ENCODE measurements around the gene MTUS2.
"Not testable (repeated sequence)": the region's sequence is repeated elsewhere in the genome, so short reads cannot be mapped to it uniquely, and the experiment has no call there.

The MTUS2 gene

DNA sequence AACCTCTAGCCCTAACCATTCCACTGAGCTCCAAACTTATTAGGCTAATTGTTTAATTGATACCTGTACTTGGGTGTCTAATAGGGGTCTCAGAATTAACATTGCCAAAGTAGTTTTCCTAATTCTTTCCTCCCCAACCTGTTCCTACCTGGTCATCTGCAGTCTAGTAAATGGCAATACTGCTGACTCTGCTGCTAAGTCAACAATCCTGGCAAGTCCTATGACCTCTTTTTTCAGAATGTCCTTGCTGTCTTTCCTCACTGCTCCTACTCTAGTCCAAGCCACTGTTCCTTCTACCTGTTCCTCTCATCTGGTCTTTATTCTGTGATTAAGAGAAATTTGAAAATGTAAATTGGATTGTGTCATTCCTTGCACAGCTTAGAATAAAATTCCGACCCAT, 143.9 kb downstream of the MTUS2 start:
- DNase-seq, result no peak

DNA sequence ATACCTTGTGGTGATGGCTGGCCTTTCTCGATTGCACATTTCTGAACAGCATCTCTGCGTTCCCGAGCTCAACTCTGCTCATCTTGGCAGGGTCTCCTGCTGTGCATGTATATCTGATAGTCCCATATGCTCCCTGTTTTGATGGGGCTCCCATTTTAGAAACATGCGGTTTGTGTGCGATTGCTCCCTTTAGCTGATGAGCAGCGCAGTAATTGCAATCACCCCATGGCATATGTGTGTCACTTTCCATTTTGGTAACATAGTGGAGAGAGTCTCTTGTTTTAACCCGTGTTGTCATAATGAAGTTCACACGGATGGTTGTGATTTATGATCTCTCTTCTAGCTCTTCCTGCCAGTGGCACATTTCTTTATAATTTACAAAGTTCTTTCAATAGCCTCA, 144.7 kb downstream of the MTUS2 start:
- DNase-seq, result no peak

DNA sequence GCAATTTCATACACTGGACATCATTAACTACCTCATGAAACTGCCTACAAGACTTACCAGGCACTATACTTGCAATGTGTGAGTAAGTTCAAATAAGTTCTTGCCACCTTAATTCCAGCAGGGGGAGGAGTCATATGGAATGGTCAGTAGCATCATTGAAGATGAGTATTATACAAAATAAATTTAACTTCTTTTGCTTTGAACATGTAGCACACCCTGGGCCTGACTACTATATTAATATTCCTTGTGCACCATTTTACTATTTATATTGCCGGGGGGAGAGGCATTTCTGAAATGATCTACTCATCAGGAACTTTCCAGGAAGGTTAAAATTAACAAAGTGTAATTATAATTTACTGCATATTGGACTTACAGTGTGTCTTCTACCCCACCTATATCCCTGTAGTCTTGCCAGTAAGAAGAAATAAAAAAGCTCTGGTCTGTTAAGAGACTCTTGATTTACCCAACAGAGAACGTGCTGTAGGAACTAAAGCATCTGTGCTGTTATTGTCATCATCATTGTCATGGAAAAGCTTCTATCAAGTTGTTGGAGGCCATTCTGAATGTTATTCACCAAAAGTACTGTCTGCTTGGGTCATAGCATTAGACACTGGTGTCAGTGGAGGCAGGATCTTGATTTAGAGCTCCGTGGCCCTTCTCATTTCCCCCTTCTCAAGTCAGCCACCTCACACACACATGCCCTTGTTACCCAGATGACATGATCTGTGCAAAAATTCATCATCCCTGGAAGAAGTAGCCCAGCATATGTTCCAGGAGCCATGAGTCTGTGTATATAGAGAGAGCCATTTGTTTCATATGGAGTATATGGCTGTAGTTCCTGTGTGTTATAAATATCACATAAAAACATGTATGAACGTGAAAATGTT, 147.1 kb downstream of the MTUS2 start:
- no peak for DNase-seq

DNA sequence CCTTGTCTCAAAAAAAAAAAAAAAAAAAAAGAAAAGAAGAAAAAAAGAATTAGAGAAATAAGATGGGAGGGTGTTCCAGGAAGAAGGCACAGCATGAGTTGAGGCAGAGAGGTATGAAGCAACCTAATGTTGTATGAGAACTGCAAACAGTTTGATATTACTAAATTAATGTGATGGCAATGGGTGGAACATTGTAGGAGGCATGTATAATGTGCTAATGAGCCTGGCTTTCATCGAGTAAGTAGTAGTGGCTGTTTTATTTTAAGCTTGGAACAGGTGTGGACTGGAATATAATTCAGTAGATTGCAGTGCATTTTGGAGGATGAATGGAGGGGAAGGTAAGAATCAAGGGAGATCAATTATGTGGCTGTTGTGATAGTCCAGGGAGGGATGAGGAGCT, 156.1 kb downstream of the MTUS2 start:
- no peak for DNase-seq

DNA sequence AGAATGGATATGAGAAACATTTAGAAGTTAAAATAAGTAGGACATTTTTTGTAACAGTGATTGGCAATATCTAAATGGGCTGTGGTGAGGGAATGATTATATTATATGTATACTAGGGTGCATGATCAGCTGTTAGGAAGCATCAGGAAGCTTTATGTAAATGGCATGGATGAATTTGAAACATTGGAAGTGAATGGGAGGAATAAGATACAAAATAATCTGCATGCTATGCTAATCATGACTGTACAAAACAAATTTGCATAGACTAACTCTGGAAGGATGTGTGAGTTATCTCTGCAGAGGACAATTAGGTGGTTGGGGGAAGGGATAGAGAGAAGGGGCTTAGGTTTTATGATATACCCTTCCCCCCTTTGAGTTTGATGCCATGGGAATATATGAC, 156.5 kb downstream of the MTUS2 start:
- no peak for DNase-seq

DNA sequence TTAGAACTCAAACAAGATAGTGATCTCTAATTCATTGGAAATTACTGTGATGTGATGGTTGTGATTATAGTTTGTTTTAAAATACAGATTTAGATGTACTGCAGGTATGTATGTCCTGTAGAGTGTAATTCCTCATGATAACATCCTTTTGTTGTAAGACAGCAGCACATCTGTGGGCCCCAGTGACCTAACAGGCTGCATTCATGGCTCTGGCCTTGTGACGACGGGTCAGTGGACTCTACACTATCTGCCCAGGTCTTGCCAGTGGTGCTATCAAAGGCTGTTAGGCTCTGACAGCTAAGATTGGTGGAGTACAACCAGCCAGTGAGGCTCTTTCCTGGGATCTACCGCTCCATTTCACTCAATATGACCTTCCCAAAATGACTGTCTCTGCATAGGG, 158.4 kb downstream of the MTUS2 start:
- DNase-seq, result no peak

DNA sequence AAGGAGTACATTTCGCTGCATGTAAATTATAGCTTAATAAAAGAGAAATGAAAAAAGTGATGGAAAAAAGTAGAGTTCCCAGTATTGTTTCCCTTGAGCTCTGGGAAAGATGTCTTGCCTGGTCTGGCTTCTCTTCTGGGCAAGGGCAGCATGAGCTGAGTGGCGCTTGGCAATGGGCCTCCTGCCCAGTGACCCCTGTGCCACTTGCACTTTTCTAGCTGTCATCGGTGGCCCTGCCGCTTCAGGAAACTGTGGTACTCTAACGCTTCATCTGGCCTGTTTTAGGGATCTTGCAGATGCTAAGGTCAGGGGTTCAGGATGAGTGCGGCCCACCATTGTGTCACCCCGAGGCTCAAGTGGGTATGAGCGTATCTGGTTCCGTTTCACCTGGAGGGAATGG, 161.4 kb downstream of the MTUS2 start:
- DNase-seq, result no peak

DNA sequence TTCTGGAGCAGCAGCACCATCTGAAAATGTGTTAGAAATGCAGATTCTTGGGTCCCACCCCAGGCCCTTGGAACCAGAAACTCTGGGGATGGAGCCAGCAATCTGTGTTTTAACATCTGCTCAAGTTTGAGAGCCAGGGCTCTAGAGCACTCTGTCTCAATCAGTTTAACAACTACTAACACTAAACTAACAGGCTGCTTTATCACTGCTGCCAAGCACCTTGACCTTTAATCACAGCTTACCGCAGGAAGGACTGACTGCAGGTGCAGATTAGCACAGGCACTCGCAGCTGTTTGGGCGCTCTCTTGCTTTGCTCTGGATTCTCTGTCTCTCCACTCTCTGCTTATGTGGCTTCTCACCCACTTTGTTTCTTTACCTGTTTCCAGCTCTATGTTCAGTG, 163.5 kb downstream of the MTUS2 start:
- no peak for DNase-seq

DNA sequence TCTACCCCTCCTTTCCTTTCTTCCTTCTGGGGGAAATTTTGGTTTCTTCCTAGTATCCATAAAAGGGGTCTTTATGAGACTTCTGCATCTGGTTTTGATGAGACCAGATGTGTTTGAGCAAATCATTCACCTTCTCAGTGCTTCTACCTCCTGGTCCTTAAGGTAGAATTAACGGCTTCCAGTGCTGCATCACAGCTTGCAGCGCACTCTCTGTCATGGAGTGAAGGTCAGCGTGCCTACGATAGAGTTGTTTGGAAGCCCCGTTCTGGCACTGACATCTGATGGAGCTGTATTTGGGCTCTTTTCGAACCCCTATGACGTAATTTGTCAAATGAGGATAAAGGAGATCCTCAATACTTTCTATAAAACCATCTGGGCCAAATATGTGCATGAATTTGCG, 164.2 kb downstream of the MTUS2 start:
- no peak for DNase-seq

DNA sequence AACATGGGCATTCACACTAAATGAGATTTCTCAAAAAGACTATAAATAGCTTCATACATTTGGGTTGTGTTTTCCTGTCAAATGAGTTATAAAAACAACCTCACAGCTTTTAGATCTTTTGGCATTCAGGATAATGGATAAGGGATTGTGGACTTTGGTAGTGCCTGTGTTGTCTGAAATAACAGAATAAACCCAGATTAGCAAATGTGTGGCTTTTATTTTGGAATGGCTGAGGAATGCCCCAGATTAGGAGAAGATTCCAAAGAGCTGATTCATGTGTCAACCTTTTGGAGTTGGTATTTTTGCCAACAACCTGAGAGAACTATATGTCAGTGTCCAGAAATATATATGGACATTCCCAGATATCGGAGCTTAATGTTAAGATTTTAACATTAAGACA, 164.7 kb downstream of the MTUS2 start:
- no peak for DNase-seq

DNA sequence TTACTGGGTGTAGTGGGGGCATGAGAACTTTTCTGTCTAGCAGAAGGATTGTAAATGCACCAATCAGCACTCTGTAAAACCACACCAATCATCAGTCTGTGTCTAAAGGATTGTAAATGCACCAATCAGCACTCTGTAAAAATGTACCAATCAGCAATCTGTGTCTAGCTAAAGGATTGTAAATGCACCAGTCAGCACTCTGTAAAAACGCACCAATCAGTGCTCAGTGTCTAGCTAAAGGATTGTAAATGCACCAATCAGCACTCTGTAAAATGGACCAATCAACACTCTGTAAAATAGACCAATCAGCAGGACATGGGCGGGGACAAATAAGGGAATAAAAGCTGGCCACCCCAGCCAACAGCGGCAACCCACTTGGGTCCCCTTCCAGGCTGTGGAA, 170.2 kb downstream of the MTUS2 start:
- not testable (repeated sequence) for DNase-seq

DNA sequence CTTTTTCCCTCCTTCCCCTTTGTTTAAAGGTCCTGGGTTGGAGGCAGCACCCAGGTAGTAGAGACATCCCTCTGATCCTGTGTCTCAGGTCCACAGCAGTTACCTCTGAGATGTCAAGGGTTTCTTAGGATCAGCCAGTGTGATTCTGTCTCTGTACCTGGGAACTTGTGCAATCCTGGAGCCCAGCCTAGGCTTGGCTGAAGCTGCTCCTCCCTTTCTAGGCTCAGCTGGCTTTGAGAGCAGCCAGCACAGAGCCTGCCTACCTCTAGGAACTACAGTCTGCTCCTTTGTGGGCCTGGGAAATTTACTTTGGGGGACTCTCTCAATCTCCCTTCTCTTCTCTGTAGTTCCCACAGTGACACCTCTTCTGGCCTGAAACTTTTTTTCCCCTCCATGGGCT, 171.6 kb downstream of the MTUS2 start:
- DNase-seq, result no peak

DNA sequence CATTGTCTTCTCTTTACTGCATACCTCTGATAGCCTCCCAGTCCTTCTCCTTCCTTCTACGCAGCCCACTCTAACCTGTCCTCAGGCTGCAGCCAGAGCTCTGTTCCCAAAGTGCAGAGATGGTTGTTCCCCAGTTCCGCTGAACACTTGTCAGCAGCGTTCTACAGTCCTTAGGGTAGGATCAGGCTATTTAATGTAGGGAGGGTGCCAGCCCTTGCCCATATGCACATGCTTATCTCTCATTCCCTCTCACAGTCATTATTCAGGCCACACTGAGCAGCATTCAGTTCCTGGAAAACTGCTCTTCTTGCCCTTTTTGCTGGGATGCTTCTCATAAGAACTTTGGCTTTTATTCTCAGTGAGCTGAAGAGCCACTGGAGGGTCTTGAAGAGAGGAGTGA, 180.7 kb downstream of the MTUS2 start:
- DNase-seq, result no peak

DNA sequence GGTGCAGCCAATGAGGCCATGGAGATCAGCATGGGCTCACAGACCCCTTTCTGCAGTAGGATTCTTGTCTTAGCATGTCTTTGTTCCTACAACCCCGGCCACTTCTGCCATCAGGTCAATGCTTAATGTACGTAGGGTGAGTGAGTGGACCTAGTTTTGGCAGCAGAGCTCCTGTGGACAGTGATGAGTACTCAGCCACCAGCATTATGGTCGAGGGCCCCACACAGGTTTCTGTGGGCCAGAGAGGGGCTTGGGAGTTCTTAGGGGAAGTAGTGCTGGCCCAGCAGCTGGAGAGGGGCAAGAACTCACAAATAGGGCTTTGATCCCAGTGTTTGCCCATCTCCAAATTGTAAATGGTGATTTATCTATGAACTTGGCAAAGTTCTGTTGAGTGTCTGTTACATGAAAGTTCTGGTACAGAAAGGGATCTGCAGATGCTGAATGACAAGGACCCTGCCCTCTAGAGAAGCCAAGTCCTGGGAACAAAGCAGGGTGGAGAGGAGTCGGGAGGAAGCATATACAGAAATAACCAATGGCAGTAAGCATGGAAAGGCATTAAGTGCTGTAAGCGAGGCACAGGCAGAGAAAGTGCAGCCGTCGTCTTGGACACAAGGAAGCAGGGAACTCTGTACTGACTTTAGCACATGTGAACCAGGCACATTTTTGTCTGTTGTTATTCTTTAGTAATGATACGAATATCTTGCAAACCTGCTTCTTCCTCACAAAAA, 185.1 kb downstream of the MTUS2 start:
- no peak for DNase-seq

DNA sequence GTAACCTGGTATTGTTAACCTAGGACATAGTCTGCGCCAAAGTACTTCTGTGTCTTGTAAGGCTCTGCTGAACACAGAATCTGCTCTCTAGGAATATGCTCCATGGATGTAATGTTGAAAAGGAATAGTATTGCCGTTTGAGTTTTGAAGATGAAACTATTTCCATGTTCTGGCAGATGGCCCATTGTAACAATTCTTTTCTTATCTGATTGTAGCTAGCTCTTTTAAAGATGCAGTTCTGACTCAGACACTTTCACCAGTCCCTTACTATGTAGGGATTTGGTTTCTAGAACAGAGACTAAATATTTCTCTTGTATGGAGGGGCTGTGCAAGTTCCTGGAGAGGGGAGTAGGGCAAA, 185.6 kb downstream of the MTUS2 start:
- no peak for DNase-seq

DNA sequence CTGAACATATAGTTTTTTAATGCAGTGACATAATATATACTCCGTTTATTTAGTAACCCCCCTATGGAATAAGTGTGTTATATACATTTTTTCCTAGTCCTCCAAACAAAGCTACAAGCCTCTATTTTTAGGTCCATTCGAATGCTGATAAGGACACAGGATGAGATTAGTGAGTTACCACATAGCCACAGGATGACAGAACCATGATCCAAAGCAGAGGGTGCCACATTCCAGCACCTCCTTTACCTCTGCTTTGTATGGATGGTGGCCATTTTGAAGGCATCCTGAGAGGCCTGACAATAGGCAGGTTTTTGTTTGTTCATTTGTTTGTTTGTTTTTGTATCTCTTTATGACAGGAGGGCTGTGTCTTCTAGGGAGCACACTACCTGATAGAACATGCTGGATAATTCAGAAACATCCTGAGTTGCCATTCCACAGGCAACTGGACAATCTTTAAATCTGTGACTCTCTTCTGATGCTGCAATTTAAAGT, 186.3 kb downstream of the MTUS2 start:
- DNase-seq, result no peak

DNA sequence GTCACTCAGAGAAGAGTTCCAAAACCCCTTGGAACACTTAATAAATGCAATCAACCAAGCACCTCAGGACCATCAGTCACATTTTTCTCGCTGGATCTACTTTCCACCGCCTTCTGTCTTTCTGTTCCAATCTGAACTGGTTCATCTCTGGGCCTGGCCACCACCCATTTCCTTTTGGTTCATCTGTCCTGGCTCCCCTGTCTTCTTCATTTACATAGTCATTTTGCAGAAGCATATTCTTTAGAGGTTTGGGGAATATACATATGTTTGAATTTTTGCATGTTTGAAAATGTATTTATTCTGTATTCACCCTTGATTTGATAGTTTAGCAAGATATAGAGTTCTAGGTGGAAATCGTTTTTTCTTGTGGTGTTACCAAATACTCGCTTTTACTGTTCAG, 188.2 kb downstream of the MTUS2 start:
- DNase-seq, result no peak

DNA sequence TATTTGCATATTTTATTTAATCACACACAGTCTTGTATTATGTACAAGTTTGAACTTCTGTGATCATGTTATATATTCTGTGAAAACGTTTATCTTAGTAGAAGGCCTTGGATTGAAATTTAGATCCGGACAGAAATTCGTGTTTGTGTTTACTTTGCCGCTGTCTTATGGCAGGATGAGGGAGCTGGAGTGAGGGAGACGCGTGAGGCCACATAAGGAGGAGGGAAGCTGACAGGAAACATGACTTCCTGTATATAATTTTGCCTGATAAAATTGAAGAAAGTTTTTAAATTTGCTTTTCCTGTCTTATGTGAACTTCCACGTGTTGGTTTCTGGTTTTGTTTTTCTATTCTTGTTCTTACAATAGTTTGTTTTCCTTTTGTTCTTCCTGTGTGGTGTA, 200.2 kb downstream of the MTUS2 start:
- DNase-seq, result no peak

DNA sequence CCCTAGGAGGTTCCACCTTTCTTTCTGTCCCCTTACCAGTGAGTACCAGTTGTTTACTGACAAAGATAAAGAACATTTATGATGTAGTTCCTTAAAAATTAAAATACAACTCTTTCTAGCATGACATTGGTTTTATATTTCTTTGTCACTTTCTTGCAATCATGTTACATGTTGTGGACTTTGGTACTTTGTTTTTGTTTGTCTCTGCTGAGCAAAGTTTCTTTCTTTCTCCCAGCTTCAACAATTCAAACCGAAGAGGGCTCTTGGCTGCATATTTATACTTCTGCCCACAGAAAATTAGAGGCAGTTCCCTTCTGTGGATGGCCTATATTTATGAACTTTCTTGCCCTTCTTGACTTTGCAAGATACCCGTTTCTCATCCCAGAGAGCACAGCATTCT, 201.2 kb downstream of the MTUS2 start:
- DNase-seq, result no peak

DNA sequence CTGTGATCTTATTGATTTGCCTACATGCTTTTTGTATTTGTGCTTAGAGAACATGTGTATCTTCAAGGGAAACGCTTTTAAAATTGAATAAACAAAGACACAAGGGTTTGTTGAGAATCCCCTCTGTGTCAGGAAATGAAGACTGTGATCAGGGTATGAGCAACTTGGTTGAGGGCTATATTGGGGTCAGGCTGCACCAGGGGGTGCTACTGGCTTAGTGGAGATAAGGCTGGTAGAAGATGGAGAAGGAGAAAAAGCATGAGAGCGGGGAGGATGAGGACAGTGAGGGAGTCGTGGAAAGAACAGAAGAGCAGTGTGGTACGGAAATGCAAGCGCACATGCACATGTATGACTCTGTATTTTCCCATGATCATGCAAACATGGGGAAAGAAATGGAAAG, 201.6 kb downstream of the MTUS2 start:
- DNase-seq, result no peak

DNA sequence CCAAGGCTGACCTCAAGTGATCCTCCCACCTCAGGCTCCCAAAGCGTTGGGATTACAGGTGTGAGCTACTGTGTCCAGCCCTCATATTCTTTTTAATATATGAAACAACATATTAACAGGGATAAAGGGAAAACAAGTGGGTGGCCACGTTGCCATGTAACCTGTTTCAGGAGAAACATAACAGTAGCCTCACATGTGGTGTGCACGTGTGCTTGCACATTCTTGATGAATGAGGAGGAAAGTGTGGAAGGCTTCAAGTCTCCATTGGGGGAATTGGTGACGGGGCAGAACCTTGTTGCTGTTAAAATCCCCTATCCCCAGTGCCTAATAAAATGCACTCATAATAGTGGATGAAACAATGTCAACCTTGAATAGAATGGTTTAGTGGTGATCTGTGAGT, 202.3 kb downstream of the MTUS2 start:
- DNase-seq, result no peak

DNA sequence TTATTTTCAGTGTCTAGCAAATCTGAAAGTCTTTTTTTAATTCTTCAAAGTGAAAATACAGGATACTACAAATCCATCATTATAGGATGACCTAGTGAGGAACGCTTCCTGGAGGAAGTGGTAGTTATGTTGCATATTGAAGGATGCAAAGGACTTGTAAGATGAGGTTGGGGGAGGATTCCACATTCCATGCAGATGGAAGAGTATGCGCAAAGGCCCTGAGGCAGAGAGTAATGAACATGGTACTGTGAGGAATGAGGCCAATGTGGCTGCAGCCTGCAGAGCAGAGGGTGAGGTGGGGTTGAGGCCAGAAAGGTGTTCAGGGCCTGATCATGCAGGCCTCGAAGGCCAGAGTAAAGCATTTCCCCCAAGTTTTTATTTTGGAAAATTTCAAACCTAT, 202.8 kb downstream of the MTUS2 start:
- DNase-seq, result no peak

DNA sequence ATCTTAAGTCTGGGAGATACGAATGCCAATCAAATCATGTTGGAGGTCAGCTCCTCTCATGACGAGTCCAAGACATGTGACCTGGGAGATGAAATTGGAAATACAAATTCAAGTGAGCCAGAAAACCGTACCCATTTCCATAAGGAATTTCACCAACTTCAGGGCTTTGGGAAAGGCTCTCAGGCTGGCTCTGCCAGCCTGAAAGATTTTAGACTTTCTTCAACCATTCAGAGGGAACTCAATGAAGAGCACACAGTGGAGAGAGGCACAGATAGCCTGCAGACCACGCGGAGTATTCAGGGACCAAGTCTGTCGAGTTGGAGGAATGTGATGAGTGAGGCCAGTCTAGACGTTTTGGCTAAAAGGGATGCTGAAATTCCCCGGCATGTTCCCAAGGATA, 204.6 kb downstream of the MTUS2 start:
- no peak for DNase-seq

DNA sequence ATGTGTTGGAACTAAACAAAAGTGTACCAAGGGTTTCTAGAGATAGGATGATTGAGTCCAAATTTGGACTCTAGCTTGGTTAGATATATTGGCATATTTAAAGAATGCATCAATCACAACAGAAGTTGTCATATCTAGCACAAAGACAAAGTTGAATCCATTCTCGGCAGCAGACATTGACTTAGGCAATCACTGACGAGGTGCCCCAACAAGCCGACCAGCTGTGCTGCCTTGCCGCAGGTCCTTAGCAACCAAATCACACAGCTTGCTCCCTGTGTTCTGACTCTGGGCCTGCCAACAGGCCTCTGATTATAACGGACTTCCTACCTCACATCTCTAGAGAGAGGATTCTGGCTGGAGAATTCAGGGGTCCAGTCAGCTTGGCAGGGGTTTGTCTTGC, 208.7 kb downstream of the MTUS2 start:
- no peak for DNase-seq

DNA sequence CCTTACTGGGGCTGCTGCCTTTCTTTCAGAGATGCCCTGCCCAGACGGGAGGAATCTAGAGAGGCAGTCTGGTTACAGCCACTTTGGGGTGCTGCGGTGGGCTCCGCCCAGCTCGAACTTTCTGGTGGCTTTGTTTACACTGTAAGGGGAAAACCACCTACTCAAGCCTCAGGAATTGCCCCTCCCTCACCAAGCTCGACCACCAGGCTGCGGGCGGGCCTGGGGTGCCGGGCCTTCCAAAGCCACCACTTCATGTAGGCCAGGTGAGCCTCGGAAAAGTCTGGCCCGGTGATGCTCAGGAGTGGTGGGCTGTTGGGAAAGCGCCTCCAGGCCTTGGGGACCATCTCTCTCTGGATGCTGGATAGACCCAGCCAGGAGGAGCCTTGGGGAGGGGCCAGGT, 218.6 kb downstream of the MTUS2 start:
- DNase-seq, result no peak
